CD4-positive, alpha-beta T cell treated with Interleukin-15 for 4 hours (primary cell): ENCODE results near the gene TUG1.

Source experiments
- DNase-seq: peaks from one replicate; pipeline ENCODE4 v3.0.0-alpha.2; 2020; ENCODE audit warnings: low spot score

TUG1 gene

GRCh38 chr22:31001124-31001770 lies 32.2 kb downstream of the TUG1 start:
- no peak for DNase-seq

GRCh38 chr22:31005535-31005934 lies 36.5 kb downstream of the TUG1 start:
- no peak for DNase-seq

GRCh38 chr22:31019191-31019930 lies 50.3 kb downstream of the TUG1 start:
- DNase-seq: no peak

- DNase-seq: no peak
Observed at GRCh38 chr22:31020334-31020733, 51.3 kb downstream of the TUG1 start.

GRCh38 chr22:31022516-31022915 lies 53.5 kb downstream of the TUG1 start:
- DNase-seq: no peak
